Measurements from ENCODE around the gene KRI1.

The KRI1 gene

DNA sequence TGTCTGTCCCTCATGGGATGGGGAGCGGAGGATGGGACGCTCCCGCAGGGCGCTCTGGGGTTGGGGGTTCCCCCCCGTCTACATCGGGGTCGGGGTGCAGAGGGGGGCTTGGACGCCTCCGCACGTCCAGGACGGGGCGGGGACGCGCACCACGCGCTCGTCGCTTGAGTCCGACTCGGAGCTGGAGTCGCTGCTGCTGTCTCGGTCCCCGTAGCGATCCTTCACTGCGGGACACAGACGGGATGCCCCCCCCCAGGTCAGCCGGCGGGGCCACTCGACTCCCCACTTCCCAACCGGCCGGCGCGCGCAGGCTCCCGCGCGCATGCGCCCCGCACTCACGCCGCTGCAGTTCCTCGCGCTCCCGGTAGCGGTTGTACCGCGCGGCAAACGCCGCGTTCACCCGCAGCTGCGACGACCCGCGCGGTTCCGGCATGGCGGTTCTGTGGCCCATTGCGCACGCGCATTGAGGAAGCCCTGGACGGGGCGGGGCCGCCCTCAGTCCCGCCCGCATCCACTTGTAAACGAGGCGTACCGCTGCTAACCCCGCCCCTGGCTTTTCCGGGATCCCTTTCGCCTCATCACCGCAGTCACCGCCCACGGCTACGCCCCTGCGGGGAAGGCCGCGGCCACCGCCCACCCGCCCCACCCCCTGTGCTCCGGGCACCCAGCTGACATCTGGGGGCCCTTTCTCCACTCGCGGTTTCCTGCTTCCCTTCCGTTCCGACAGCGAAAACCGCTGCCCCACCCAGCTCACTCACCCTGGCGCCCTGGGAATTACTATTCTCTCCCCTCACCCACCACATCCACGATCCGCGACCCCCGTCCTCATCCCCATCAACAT is at the start of gene KRI1:
TSS of gene KRI1 (minus strand) at position 444 of the 841 bp plus-strand sequence. CDS start at position 433, 11 bp downstream.
- peak; percentile 96 for DNase-seq (ENCODE audit: low read depth)

DNA sequence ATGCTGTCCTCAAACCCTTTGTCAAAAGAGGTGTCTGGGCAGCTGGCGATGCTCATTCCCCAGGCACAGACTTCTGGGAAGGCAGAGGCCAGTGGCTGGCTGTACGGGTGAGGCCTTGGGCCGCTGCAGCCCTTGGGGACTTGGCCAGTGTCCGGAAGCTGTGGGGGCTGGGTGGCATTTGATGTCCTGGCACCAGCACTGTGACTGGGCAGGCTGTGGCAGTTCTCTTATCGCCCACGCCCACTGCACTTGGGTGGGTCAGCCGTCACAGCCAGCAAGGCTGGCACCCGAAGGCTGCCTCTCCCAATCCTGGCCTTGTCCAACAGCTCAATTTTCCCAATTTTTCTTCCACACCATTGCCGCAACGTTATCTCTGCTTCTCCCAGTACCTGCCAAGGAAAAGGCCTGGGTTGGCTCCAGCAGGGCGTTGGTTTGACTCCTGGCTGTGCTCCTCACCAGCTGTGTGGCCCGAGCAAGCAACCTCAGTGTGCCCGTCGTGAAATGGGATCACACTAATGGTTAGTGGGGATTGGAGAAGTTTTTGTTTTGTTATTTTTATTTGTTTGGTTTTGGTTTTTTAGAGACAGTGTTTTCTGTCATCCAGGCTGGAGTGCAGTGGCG is 46.8 kb upstream of the KRI1 start:
- no peak for DNase-seq (ENCODE audit: low read depth)

DNA sequence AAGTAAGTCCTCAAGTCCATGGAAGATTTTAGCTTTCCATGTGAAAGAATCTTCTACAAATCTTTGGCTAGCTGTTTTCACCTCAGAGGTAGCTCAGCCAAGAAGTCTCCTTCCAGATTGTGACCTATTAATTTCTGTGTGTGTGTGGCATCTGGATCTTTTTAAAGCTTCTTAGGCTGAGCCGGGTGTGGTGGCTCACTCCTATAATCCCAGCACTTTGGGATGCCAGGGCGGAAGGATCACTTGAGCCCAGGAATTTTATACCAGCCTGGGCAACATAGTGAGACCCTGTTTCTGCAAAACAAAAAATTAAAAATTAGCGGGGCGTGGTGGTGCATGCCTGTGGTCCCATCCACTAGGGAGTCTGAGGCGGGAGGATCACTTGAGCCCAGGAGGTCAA is 46.1 kb upstream of the KRI1 start:
- DNase-seq (ENCODE audit: low read depth) = no peak

DNA sequence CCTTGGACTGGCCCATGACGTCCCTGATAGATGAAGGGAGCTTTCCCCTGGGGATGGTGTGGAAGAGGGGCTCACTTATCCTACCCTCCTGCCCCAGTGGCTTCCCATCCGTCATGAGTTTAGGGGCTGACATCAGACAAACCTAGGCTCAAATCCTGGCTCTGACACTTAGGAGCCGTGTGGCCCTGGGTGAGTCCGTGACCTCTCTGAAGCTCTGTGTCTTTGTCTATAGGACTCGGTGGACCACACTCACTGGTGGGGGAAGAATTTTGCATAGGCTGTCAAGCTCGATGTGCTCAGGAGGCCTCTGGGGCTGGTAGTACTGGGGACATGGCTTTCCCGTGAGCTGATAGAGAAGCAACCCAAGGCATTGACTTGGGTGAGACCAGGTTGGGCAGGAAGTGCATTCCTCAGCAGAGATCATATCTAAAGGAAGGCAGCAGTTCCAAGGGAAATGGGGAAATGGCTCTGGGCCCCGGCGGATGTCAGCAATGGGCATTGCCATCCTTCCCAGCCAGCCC is 38.7 kb upstream of the KRI1 start:
- DNase-seq (ENCODE audit: low read depth) = no peak

DNA sequence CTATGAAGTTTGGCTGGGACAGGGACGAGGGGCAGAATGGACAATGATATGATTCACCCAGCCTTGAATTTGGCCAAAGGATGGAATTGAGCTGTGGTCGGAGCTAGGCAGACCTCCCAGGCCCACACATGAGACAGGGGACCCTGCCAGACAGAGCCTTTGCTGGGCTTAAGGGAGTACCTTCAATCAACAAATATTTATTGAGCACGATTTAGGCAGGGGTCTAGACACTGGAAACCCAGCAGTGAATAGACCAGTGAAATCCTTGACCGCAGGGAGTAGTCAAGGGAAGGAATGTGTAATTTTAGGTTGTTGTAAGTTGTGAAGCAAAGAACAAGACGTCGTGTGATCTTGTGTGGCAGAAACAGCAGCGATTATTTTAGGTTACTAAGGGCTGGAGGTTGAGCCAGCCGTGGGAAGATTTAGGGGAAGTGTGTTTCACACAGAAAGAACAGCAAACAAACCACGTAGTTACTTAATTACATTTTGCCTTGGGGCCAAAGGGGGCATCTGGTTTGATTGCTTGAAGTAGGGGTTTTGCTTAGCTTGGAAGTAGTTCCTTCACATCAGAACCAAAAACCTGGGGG is 38.2 kb upstream of the KRI1 start:
- DNase-seq (ENCODE audit: low read depth) = no peak

DNA sequence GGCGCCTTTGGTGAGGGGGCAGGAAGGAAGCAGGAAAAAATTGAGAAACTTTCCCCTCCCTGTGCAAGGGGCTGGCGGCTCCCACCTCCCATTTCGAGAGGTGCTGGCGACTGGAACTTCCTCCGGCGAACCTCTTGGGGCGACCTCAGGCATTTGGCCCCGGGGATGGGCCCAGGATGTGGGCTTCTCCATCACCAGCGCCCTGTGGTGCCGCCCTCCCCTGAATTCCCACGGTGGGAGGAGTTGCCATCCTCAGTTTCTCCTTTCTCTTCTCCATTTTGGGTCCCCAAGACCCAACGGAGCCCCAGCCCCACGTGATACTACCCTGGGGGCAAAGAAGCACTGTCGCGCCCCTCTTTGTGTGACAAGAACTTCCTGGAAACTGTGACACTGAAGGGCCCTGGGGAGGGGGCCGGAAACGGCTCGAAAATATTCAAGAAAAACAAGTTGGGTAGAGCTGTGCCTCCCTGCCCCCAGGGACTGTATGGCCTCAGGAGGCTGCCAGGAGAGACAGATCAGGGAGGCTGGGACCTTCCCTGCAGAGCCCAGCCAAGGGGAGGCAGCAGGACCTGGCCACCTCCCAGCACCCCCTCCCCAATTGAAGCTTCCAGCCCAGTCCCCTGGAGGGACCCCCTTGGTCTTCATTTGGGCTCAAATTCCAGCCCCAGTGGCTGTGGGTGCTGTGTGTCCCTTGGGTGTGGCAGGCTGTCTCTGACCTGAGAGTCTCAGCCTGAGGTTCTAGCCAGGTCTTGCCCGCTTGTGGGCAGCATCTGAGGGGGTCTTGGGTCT is 37.5 kb upstream of the KRI1 start:
- DNase-seq (ENCODE audit: low read depth) = peak; percentile 37

DNA sequence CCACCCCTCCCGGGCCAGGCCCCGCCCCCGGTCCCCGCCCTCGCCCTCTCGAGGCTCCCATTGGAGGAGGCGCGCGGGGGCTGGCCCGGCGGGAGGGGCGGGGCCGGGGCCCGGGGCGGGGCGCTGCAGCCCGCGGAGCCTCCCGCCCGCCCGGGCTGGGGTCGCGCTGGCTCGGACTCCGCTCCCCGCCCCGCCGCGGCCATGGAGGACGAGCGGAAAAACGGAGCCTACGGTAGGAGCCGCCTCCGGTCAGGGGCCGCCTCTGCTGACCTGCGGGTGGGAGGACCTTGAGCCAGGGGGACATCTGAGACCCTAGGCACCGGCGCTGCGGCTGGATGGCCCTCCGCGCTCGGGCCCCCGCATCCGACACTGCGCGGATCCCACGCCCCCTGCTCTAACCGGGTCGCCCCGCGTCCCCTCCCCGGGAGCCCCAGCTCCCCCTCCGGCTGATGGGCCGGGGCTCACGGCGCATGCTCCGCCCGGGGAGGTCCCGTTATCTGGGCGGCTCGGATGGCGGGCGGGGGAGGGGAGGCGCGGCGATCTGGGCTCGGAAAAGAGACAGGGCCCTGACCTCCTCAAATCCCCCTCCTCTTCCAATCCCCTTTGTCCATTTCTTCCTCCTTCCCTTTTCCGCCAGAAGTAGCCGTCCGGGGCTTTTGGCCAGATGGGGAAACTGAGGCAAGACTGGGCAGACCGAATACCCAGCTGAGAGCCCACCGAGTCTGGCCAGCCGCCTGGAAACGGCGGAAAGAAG is 36.7 kb upstream of the KRI1 start:
- DNase-seq (ENCODE audit: low read depth) = peak; percentile 73

DNA sequence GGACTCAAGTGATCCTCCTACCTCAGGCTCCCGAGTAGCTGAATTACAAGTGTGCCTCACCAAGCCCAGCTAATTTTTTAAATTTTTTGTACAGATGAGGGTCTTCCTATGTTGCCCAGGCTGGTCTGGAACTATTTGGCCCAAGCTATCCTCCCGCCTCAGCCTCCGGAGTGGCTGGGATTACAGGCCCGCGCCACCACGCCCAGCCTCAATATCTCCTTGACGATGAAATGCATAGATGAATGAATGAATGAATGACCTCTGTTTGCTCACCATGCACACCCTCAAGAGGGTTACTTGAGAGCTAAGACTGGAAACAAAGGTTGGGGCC is 36.2 kb upstream of the KRI1 start:
- no peak for DNase-seq (ENCODE audit: low read depth)

DNA sequence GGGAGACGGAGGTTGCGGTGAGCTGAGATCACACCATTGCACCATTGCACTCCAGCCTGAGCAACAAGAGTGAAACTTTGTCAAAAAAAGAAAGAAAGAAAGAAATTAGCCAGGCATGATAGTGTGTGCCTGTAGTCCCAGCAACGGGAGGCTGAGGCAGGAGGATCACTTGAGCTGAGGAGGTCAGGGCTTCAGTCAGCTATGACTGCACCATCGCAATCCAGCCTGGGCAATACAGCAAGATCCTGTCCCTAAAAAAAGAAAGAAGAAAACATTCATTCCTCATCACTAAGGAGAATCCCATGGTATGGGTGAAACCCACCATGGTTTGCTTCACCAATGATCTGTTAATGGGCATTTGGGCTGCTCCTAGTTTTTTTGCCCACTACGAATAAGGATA is 34.3 kb upstream of the KRI1 start:
- no peak for DNase-seq (ENCODE audit: low read depth)

DNA sequence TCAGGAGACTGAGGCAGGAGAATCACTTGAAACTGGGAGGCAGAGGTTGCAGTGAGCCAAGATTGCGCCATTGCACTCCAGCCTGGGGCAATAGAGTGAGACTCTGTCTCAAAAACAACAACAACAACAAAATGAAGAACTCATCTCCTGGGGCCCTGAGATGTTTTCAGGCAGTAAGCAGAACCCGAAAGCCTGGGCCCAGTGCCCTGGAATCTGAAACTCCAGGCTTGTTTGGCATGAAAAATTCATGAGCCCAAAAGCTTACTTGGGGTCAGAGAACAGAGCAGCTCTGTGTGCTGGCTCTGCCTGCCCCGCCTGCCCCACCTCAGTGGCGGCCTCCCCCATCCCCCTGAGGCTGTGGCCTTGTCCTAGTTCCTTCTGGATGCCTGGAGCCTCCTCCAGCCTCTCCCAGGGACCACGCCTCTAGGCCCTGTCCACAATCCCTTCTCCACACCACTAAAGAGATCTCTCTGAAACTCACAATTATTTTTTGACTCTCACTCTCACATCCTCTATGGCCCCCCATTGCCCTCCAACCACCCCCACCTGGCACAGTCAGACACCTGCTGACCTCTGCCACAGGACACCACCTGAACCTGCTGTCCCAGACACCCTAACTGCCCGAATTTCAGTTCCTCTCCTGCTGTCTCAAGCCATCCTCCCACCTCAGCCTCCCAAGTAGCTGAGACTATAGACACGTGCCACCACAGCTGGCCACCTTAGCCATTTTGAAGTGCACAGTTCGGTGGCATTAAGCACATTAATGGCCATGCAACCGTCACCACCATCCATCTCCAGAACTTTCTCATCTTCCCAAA is 28.2 kb upstream of the KRI1 start:
- no peak for DNase-seq (ENCODE audit: low read depth)

DNA sequence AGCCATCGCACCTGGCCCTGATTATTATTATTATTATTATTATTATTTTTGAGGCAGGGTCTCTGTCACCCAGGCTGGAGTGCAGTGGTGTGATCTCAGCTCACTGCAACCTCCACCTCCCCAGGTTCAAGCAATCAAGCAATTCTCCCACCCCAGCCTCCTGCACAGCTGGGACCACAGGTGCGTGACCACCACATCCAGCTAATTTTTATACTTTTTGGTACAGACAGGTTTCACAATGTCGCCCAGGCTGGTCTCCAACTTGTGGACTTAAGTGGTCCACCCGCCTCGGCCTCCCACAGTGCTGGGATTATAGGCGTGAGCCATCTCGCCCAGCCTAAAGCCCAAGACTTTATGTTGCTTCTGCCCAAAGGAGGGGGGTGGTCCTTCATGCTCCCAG is 27.3 kb upstream of the KRI1 start:
- DNase-seq (ENCODE audit: low read depth) = no peak

DNA sequence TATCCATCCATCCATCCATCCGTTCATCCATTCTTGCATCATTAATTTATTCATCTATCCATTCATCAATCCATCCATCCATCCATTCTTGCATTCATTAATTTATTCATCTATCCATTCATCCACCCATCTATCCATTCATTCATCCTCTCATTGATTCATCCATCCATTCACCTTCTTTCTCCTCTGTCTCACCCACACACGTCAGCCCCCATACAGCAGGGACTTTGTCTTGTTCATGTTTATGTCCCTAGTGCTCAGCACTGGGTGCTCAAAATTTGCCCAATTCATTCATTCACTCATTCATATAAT is 22.0 kb upstream of the KRI1 start:
- no peak for DNase-seq (ENCODE audit: low read depth)

DNA sequence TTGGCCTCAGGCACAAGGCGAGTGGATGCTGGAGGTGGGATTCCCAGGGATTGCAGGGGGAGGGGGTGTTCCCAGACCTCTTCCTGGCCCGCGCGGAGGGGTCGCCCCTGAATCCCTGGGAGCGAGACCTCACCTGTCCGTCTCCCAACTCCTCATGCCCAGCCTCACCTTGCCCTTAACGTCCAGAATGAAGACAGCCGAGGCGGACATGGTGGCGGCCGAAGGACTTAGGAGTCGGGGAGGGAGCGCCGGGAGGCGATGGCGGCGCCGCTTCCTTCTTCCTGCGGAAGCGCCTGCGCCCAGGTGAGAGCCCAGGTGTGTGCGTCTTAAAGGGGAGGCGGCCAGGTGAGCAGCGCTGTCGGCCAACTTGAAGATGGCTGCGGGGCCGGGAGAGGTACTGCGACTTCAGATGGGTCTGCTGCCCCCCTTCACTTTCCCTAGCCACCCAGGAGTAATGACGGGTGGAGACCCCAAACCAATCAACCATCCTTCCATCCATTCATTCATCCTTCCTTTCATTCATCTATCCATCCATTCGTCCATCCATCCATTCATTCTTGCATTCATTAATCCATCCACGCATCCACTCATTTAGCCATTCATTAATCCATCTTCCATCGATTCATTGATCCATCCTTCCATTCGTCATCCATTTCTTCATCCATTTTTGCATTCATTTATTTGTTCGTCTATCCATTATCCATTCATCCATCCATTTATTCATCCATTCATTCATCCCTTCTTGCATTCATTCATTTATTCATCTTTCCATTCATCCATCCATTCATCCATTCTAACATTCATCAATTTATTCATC is 21.4 kb upstream of the KRI1 start, which contains the start of gene AP1M2:
TSS of gene AP1M2 (minus strand) at position 291 of the 817 bp plus-strand sequence. CDS start at position 210, 81 bp downstream.
- no peak for DNase-seq (ENCODE audit: low read depth)

DNA sequence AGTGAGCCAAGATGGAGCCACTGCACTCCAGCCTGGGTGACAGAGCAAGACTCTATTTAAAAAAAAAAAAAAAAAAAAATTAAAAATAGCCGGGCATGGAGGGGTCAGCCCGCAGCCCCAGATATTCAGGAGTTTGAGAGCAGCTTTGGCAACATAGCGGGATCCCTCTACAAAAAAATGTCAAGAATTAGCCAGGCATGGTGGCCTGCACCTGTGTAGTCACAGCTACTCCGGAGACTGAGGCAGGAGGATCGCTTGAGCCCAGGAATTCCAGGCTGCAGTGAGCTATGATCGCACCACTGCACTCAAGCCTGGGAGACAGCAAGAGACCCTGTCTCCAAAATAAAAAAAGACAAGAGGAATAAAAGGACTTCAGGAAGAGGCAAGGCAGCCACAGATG is 20.6 kb upstream of the KRI1 start:
- DNase-seq (ENCODE audit: low read depth) = no peak

DNA sequence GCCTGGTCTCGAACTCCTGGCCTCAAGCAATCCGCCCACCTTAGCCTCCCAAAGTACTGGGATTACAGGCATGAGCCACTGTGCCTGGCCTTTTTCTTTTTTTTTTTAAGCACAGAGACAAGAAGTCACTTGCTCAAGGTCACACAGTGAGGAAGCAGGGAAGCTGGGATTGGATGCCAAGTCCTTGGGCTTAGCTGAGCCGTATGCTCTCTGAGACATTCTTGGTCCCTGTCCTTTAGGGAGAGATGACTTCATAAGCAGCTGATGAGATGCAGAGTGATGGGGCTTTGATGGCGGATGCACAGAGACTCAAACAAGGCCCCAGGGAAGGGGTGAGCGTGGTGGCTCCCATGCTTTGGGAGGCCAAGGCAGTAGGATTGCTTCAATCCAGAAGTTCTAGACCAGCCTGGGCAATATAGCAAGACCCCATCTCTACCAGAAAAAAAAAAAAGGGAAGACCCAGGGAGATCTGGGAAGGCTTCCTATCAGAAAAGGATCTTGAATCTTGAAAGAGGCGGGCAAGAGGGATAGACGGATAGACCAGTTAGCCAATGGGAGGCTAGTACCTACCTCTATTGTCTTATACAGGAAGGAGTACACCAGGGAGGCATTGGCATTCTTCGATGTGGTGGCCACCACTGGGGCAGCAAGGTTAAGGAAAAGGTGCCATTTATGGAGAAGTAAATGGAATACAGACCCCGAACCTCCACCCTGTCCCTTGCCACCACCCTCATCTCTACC is 17.4 kb upstream of the KRI1 start:
- DNase-seq (ENCODE audit: low read depth) = no peak

DNA sequence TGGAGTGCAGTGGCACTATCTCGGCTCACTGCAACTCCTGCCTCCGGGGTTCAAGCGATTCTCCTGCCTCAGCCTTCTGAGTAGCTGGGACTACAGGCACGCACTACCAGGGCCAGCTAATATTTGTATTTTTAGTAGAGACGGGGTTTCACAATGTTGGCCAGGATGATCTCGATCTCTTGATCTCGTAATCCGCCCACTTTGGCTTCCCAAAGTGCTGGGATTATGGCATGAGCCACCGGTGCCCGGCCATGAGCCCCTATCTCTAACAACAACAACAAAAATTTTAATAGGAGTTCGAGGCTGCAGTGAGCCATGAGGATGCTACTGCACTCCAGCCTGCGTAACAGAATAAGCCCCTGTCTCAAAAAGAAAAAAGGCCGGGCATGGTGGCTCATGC is 16.3 kb upstream of the KRI1 start:
- no peak for DNase-seq (ENCODE audit: low read depth)

DNA sequence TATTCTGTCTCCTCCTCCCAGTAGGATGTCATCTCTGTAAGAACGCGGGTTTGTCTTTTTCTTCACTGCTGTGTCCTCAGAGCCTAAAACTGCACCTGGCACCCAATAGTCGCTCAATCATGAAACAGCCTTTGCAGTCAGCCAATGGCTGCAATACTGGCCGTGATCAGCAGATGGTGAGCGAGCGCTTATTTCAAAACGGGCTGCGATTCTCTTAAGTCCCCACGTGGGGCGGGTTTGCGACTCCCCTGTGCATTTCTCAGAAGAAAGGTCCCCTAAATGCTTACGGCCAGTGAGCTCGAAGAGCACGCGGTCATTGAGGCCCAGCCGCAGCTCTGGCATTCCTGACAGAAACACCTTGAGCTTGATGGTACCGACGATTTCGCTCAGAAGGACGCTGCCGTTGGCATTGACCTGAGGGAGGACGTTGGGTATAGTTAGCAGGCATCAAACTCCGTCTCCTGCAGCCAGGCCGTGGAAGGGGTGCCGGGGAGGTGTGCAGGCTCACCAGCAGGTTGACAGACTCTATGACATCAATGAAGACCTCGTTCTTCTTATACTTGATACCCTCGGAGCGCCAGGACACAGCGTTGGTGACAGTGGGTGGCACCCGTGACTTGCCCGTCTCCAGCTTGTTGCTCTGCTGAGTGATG is 15.3 kb upstream of the KRI1 start:
- peak; percentile 88 for DNase-seq (ENCODE audit: low read depth)

DNA sequence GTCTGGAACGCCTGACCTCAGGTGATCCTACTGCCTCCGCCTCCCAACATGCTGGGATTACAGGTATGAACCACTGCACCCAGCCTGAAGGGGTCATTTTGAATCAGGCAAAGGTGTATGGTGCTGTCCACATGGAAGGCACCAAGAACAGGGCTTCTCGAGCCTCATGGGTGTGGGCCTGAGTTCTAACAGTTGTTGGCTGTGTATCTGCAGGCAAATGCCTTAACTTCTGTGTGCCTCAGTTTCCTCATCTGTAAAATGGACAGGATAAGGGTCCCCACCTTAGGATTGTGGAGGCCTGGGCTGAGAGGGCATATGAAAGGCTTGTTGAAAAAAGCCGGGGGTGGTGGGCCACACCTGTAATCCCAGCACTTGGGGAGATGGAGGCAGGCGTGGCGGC is 12.1 kb upstream of the KRI1 start:
- DNase-seq (ENCODE audit: low read depth) = no peak

Measured in stimulated activated CD8-positive, alpha-beta memory T cell treated with anti-CD3 and anti-CD28 coated beads, Interleukin-7, amount 100 ng/mL, for 24 hours (primary cell).